H9 (cell line): ENCODE measurements around the gene METRN. TPM values are rescaled to one million over a fixed set of nuclear protein-coding genes. Genes with fewer than 3 reads are reported as not detected.

ENCODE experiments used
- DNase-seq: peaks from one replicate; pipeline ENCODE4 v3.0.0-alpha.2; 2017
- H2AFZ ChIP-seq: one replicate; pipeline ENCODE4 v1.6.1; 2013; ENCODE audit warnings: mild to moderate bottlenecking, low read length, control low read depth, moderate library complexity
- H2AK5ac ChIP-seq: 2 replicates; pipeline ENCODE4 v1.6.1; 2013; ENCODE audit warnings: low read length, control low read depth, mixed read lengths; ENCODE audit not compliant: insufficient read length
- H2BK120ac ChIP-seq: one replicate; pipeline ENCODE4 v1.6.1; 2013; ENCODE audit warnings: low read depth, mild to moderate bottlenecking, low read length, control low read depth, inconsistent platforms; ENCODE audit not compliant: poor library complexity, severe bottlenecking
- H2BK12ac ChIP-seq: 2 replicates; pipeline ENCODE4 v1.6.1; 2013; ENCODE audit warnings: low read length, control low read depth, mixed read lengths, low read depth; ENCODE audit not compliant: insufficient read length
- H2BK15ac ChIP-seq: 2 replicates; pipeline ENCODE4 v1.6.1; 2013; ENCODE audit warnings: low read depth, low read length, control low read depth
- H2BK20ac ChIP-seq: one replicate; pipeline ENCODE4 v1.6.1; 2013; ENCODE audit warnings: low read depth, mild to moderate bottlenecking, low read length, control low read depth, inconsistent platforms; ENCODE audit not compliant: poor library complexity, severe bottlenecking
- H2BK5ac ChIP-seq: 2 replicates; pipeline ENCODE4 v1.6.1; 2013; ENCODE audit warnings: low read length, control low read depth, mixed read lengths; ENCODE audit not compliant: insufficient read length
- H3K14ac ChIP-seq: 2 replicates; pipeline ENCODE4 v1.6.1; 2013; ENCODE audit warnings: low read length, control low read depth; ENCODE audit not compliant: insufficient read depth
- H3K18ac ChIP-seq: 2 replicates; pipeline ENCODE4 v1.6.1; 2013; ENCODE audit warnings: low read depth, mild to moderate bottlenecking, mixed read lengths, low read length, control low read depth; ENCODE audit not compliant: insufficient read length
- H3K23ac ChIP-seq: 2 replicates; pipeline ENCODE4 v1.6.1; 2013; ENCODE audit warnings: low read length, control low read depth, mixed read lengths, low read depth; ENCODE audit not compliant: insufficient read length
- H3K23me2 ChIP-seq: 2 replicates; pipeline ENCODE4 v1.6.1; 2013; ENCODE audit warnings: low read depth, mild to moderate bottlenecking, mixed read lengths, low read length, control low read depth; ENCODE audit not compliant: insufficient read length, poor library complexity, severe bottlenecking
- H3K27ac ChIP-seq: 2 replicates; pipeline ENCODE4 v1.5.1; 2013; ENCODE audit warnings: low read length, control low read depth, mixed read lengths, low read depth; ENCODE audit not compliant: insufficient read length
- H3K27me3 ChIP-seq: 2 replicates; pipeline ENCODE4 v1.6.1; 2013; ENCODE audit warnings: low read length, control low read depth, inconsistent platforms; ENCODE audit not compliant: insufficient read depth
- H3K4ac ChIP-seq: 2 replicates; pipeline ENCODE4 v1.6.1; 2013; ENCODE audit warnings: low read depth, mild to moderate bottlenecking, control low read depth, inconsistent platforms, low read length, moderate library complexity
- H3K4me1 ChIP-seq: 2 replicates; pipeline ENCODE4 v1.6.1; 2013; ENCODE audit warnings: low read length, control low read depth, inconsistent platforms; ENCODE audit not compliant: insufficient read depth
- H3K4me2 ChIP-seq: 2 replicates; pipeline ENCODE4 v1.6.1; 2013; ENCODE audit warnings: low read length, control low read depth, mixed read lengths; ENCODE audit not compliant: insufficient read length, insufficient read depth
- H3K56ac ChIP-seq: 2 replicates; pipeline ENCODE4 v1.6.1; 2013; ENCODE audit warnings: low read depth, mild to moderate bottlenecking, mixed read lengths, low read length, control low read depth; ENCODE audit not compliant: insufficient read length
- H3K79me1 ChIP-seq: 2 replicates; pipeline ENCODE4 v1.6.1; 2013; ENCODE audit warnings: low read depth, mild to moderate bottlenecking, moderate library complexity, low read length, control low read depth, inconsistent platforms; ENCODE audit not compliant: insufficient read depth, poor library complexity, severe bottlenecking
- H3K79me2 ChIP-seq: 2 replicates; pipeline ENCODE4 v1.6.1; 2013; ENCODE audit warnings: low read length, control low read depth, inconsistent platforms; ENCODE audit not compliant: insufficient read depth
- H3K9ac ChIP-seq: 2 replicates; pipeline ENCODE4 v1.6.1; 2013; ENCODE audit warnings: low read length, control low read depth, mixed read lengths; ENCODE audit not compliant: insufficient read length; ENCODE audit errors: extremely low read depth
- H3K9me3 ChIP-seq: one replicate; pipeline ENCODE4 v1.6.1; 2013; ENCODE audit warnings: low read depth, low read length, inconsistent platforms; ENCODE audit not compliant: control insufficient read depth
- H3T11ph ChIP-seq: one replicate; pipeline ENCODE4 v1.6.1; 2013; ENCODE audit warnings: mild to moderate bottlenecking, low read length, control low read depth, inconsistent platforms
- H4K20me1 ChIP-seq: one replicate; pipeline ENCODE4 v1.6.1; 2013; ENCODE audit not compliant: control insufficient read depth, insufficient read length, insufficient read depth
- H4K5ac ChIP-seq: 2 replicates; pipeline ENCODE4 v1.6.1; 2013; ENCODE audit warnings: low read depth, mild to moderate bottlenecking, mixed read lengths, low read length, control low read depth; ENCODE audit not compliant: insufficient read length
- H4K8ac ChIP-seq: replicated peaks from 2 replicates; pipeline ENCODE4 v1.6.1; 2013; ENCODE audit warnings: low read length, control low read depth, mixed read lengths, low read depth; ENCODE audit not compliant: insufficient read length
- H4K91ac ChIP-seq: 2 replicates; pipeline ENCODE4 v1.6.1; 2013; ENCODE audit warnings: low read depth, mild to moderate bottlenecking, moderate library complexity, mixed read lengths, low read length, control low read depth; ENCODE audit not compliant: insufficient read length
- H3K27ac Mint-ChIP-seq, 3 experiments: 2 replicates in 2 of 3; 3 replicates in 1 of 3; pipeline ENCODE4 v1.8.0; 2020 to 2021; ENCODE audit warnings: mixed read lengths in 3 of 3, mild to moderate bottlenecking in 1 of 3, moderate library complexity in 1 of 3
- H3K27me3 Mint-ChIP-seq: 2 replicates; pipeline ENCODE4 v1.8.0; 2021; ENCODE audit warnings: low read depth, mild to moderate bottlenecking, moderate library complexity, mixed read lengths
- H3K36me3 Mint-ChIP-seq, 3 experiments: 2 replicates in 2 of 3; 3 replicates in 1 of 3; pipeline ENCODE4 v1.8.0; 2020 to 2021; ENCODE audit warnings: low read depth in 3 of 3, mixed read lengths in 3 of 3; ENCODE audit not compliant: insufficient read depth in 1 of 3
- H3K4me1 Mint-ChIP-seq, 2 experiments: 2 replicates each; pipeline ENCODE4 v1.8.0; 2020; ENCODE audit warnings: mixed read lengths in 2 of 2
- H3K4me3 Mint-ChIP-seq, 2 experiments: 2 replicates in 1 of 2; 3 replicates in 1 of 2; pipeline ENCODE4 v1.8.0; 2020 to 2021; ENCODE audit warnings: mild to moderate bottlenecking in 2 of 2, mixed read lengths in 2 of 2, moderate library complexity in 1 of 2
- H3K9me3 Mint-ChIP-seq, 2 experiments: 2 replicates in 1 of 2; 3 replicates in 1 of 2; pipeline ENCODE4 v1.8.0; 2020; ENCODE audit warnings: mild to moderate bottlenecking in 2 of 2, mixed read lengths in 2 of 2, moderate library complexity in 1 of 2
- WGBS: extraction: QIAGEN DNeasy Blood & Tissue Kit; methylation state at CpG from one replicate; pipeline ENCODE4 v1.1.7; 2013; ENCODE audit warnings: missing lambda C conversion rate, low lambda C conversion rate, mixed read lengths; ENCODE audit not compliant: insufficient read length; ENCODE audit errors: extremely low coverage; 5-methylcytosine and 5-hydroxymethylcytosine counted together
- total RNA-seq: library from RNA; stranded (reverse); gene quantifications from 2 replicates; pipeline ENCODE4 v1.2.1, GENCODE V29; 2021
- TF ChIP-seq, protein P1 (sequence below): fragments of 200-600 bp; sonication (generic); conservative IDR thresholded peaks from 3 replicates; pipeline ENCODE4 v1.8.0; 2021; ENCODE audit warnings: antibody characterized with exemption, mild to moderate bottlenecking

METRN gene
- total RNA-seq, 1 experiment from 2014 or later: 26.2 TPM

DNA sequence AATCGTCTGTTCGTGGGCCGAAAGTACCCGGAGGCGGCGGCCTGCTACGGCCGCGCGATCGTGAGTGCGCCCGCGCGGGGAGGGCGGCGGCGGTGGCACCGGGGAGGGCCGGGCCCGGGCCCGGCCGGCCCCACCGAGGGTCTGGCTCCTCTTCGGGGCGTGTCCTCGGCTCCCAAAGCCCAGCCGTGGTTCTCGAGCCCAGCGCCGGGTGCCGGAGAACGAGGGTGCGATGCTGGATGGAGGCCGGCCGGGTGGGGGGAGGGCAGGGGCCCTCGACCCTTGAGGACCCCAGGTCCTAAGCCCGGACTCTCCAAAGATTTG is 34.3 kb upstream of the METRN start:
- WGBS: no CpG with 5 or more reads among the region's 38 CpGs
- DNase-seq: no peak

More for the DNA sequence above, 34.3 kb upstream of the METRN start:
- peaks cover 11% of the 10 kb centered on the region for H3K23me2 ChIP-seq
- no peaks in the 10 kb centered on the region for H3K9me3 ChIP-seq
- no peak overlapping the region for H3K18ac ChIP-seq
- H4K91ac ChIP-seq: no peak overlapping the region
- Mint-ChIP-seq H3K4me3 (peak overlapping the region; percentile 81 to 86), H3K27me3 (no peaks in the 10 kb centered on the region; the same call in 1 of the 2 replicates), H3K27ac (no peak overlapping the region), H3K4me1 (peaks cover 17 to 35% of the 10 kb centered on the region in 2 experiments), H3K9me3 (no peaks in the 10 kb centered on the region), H3K36me3 (peaks cover 14 to 28% (median 26%) of the 10 kb centered on the region in 3 experiments; a peak in 6 of 7 replicates)
- no peak overlapping the region for H2AK5ac ChIP-seq
- no peak overlapping the region for H3K4ac ChIP-seq
- no peak overlapping the region for H2BK15ac ChIP-seq
- no peaks in the 10 kb centered on the region for H3K27me3 ChIP-seq
- no peak overlapping the region for H2BK120ac ChIP-seq
- no peak overlapping the region for H2AFZ ChIP-seq
- TF ChIP-seq, protein P1, sequence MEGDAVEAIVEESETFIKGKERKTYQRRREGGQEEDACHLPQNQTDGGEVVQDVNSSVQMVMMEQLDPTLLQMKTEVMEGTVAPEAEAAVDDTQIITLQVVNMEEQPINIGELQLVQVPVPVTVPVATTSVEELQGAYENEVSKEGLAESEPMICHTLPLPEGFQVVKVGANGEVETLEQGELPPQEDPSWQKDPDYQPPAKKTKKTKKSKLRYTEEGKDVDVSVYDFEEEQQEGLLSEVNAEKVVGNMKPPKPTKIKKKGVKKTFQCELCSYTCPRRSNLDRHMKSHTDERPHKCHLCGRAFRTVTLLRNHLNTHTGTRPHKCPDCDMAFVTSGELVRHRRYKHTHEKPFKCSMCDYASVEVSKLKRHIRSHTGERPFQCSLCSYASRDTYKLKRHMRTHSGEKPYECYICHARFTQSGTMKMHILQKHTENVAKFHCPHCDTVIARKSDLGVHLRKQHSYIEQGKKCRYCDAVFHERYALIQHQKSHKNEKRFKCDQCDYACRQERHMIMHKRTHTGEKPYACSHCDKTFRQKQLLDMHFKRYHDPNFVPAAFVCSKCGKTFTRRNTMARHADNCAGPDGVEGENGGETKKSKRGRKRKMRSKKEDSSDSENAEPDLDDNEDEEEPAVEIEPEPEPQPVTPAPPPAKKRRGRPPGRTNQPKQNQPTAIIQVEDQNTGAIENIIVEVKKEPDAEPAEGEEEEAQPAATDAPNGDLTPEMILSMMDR: no peak
- H4K20me1 ChIP-seq: no peaks in the 10 kb centered on the region
- no peak overlapping the region for H3K14ac ChIP-seq
- H3K4me2 ChIP-seq: peak overlapping the region; percentile 71
- H2BK5ac ChIP-seq: no peak overlapping the region
- H2BK20ac ChIP-seq: no peak overlapping the region
- no peak overlapping the region for H3T11ph ChIP-seq
- H3K9ac ChIP-seq: peak overlapping the region; percentile 14
- H4K5ac ChIP-seq: no peak overlapping the region
- H3K79me1 ChIP-seq: no peaks in the 10 kb centered on the region
- no peak overlapping the region for H3K27ac ChIP-seq
- no peak overlapping the region for H4K8ac ChIP-seq
- H3K23ac ChIP-seq: no peak overlapping the region
- no peaks in the 10 kb centered on the region for H3K4me1 ChIP-seq
- H3K79me2 ChIP-seq: peaks cover 2% of the 10 kb centered on the region; the same call in 1 of the 2 replicates
- H2BK12ac ChIP-seq: no peak overlapping the region
- H3K56ac ChIP-seq: no peak overlapping the region
